Vagina (tissue), 2 donors: Measurements from ENCODE around the gene TMEM234.

Experiments
- POLR2AphosphoS5 ChIP-seq, 2 donors: sonication (generic); formaldehyde crosslinking; IDR thresholded peaks; one replicate each; pipeline ENCODE4 v1.9.0; 2017; ENCODE audit warnings: antibody characterized with exemption in 2 of 2, mild to moderate bottlenecking in 2 of 2, low read depth in 1 of 2; ENCODE audit not compliant: insufficient read depth in 1 of 2
- TF ChIP-seq, protein P1 (sequence below), 3 experiments: fragments of 450-650 bp in 2 of 3; fragments of 200-600 bp in 1 of 3; sonication (generic) in 1 of 3; IDR thresholded peaks; one replicate each; pipeline ENCODE4 v1.5.1; 2017 to 2019; ENCODE audit warnings: antibody characterized with exemption in 3 of 3, mild to moderate bottlenecking in 2 of 3, moderate library complexity in 2 of 3

DNA sequence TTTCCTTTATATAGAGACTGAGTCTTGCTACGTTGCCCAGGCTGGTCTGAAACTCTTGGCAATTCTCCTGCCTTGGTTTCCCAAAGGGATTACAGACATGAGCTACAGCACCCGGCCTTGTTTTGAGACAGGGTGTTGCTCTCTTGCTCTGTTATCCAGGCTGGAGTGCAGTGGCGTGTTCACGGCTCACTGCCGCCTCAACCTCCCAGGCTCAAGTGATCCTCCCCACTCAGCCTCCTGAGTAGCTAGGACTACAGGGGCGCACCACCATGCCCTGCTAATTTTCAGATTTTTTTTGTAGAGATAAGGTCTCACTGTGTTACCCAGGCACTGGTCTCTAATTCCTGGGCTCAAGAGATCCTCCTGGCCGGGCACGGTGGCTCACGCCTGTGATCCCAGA is 43.7 kb upstream of the TMEM234 start:
- TF ChIP-seq, protein P1, sequence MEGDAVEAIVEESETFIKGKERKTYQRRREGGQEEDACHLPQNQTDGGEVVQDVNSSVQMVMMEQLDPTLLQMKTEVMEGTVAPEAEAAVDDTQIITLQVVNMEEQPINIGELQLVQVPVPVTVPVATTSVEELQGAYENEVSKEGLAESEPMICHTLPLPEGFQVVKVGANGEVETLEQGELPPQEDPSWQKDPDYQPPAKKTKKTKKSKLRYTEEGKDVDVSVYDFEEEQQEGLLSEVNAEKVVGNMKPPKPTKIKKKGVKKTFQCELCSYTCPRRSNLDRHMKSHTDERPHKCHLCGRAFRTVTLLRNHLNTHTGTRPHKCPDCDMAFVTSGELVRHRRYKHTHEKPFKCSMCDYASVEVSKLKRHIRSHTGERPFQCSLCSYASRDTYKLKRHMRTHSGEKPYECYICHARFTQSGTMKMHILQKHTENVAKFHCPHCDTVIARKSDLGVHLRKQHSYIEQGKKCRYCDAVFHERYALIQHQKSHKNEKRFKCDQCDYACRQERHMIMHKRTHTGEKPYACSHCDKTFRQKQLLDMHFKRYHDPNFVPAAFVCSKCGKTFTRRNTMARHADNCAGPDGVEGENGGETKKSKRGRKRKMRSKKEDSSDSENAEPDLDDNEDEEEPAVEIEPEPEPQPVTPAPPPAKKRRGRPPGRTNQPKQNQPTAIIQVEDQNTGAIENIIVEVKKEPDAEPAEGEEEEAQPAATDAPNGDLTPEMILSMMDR (IDR thresholded peaks at IDR 0.05) = no peak
- no peak for TF ChIP-seq POLR2AphosphoS5 (IDR thresholded peaks at IDR 0.05; ENCODE audit: insufficient read depth in 1 of 2, low read depth in 1 of 2)
